Activated CD4-positive, alpha-beta T cell treated with anti-CD3 and anti-CD28 coated beads, Interleukin-2, amount 50 U/mL, for 4 hours (primary cell): ENCODE measurements around the gene PTPRG.

Source experiments
- DNase-seq, 2 experiments: peaks; one replicate each; pipeline ENCODE4 v3.0.0-alpha.2; 2020

PTPRG gene

DNA sequence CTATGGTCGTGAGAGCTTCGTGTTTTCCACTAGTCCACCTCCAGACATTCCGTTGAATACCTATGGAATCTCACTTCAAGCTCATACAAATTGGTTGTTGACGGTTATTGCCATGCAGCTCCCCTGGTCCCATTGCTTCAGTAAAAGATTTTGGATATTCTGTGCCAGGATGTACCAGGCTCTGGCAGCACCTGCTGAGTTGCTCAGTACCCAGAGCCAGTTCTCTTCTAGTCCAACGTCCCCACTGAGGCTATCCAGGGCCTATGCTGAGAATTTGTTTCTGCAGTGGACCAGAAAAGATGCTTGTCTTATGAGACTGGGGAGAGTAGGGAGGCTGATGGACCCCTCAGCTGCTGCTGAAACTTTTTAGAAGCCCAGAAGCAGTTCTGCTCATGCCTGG is 533.1 kb downstream of the PTPRG start:
- no peak for DNase-seq

DNA sequence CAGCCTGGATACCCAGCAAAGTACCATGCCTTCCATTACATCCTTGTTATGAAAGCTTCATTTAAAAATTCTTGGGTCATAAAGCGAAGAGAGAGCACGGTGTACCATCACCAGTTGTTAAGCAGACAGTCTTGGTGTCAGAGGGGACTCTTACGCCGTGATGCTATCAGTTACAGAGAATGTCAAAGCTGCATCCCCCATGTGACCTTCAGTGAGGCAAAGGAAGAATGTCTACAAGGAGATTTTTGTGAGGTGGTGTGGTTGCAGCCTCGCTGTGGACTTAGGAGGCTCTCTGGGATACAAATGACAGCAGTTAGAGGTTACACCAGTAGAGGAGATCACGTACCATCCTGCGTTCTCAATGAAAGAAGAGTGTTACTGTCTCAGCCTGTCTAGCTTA is 533.7 kb downstream of the PTPRG start:
- no peak for DNase-seq

DNA sequence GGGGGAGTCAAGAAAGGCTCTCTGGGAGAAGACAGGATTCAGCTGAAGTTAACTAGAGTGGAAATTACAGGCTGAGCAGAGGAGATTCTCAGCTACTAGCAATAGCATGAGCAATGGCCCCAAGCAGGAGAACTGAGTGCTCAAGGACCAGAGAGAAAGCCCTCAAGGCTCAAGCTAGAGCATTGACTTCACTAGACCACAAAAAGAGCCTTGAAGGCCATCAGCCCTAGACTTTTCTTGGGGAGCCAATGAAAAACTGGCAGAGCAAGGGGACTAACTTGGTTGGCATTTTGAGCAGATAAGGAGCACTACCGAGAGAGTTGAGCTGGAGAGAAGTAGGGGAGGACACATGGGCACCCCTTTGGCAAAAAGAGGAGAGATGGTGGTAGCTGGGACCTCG is 534.4 kb downstream of the PTPRG start:
- no peak for DNase-seq

DNA sequence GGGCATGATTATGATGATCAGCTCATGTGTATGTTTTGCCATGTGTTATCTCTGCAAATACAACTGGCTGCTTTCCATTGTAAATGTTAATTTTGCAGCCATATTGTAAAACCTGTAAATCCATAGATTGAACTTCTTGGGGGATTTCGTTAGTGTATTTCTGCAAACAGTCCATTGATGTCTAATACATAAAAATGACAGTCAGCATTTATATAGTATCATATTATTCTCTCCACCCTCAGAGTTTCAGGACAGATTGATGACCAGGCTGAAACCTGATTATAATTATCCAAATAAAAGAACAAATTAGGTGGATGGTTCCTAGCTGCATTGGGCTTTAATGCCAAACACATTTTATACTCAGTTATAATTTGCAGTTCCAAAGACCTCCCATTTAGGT is 535.1 kb downstream of the PTPRG start:
- no peak for DNase-seq

DNA sequence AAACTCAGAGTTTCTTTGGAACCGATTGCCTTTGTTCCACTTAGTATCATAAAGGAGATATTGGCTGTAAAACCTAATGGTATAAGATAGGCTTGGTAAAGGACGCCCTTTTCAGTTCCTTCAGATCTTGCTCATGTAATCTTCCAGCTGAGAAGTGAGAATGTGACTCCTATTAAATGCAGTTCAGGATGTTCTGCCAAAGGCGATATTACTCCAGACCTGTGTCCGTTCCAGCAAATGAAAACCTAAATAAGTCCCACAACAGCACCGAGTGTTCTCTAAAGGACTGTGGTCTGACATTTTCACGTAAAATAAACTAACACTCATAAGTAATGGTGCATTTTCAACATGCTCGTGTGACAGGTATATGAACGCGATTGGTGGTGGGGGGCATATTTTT is 535.8 kb downstream of the PTPRG start:
- DNase-seq = no peak

DNA sequence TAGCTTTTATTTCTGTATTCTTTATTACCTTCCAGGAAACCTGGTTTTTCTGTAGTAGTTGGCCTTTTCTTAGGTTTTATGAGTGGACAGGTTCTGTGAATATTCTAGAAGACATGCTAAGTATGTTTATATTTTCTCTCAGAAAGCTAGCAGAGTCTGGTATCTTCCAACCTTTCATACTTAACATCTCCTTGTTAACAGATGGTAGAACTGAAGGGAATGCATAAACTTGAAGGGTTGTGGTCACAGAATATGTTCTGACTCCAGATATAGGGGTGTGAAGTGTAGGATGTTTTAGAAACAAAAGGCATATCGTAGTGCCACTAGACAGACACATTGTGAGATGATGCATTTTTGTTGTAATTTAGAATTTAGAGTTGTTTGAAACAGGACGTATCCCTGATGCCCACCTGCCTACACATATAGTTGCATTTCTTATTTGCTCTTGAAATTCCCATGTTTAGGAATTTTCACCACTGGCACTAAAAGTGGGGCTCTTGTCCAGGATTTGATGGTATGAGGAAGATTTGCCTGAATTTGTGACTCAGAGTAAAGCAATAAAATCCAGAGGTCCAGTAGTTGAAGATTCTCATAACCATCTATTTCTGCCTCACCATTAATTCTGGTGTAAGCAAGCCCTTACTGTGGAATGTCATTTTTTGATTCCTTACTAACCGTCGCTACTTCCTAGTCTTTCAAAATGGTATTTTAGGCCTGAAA is 537.4 kb downstream of the PTPRG start:
- DNase-seq = no peak

DNA sequence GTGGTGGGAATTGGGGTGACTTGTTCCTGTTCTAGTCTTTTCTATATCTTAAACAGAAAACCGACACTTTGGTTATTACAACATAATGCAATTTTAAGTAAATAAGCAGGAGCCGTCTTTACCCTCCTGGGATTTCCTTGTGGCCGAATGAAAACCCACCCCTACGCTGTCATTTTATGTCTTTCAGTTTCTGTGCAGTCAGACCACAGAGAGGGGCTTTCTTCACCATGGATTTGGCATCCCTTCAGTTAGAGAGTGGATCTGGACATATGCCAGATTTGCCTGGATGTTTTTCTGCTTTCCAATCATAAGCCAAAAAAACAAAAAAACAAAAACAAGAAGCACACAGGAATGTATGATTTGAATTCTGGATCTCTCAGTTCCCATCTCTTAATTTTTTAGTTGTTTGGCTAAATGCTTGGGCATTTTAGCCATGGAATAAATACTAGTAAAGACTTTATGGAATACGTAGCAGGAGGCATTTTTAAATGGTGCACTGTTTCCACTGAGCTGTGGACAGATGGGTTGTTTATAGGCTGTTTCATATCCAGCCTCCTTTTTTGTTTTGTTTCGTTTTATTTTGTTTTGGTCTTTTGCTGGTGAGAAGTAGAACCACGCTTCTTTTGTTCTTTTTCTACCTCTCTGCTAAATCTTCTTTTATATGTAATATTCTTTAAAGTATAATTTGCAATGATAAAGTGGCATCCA is 539.1 kb downstream of the PTPRG start:
- no peak for DNase-seq

DNA sequence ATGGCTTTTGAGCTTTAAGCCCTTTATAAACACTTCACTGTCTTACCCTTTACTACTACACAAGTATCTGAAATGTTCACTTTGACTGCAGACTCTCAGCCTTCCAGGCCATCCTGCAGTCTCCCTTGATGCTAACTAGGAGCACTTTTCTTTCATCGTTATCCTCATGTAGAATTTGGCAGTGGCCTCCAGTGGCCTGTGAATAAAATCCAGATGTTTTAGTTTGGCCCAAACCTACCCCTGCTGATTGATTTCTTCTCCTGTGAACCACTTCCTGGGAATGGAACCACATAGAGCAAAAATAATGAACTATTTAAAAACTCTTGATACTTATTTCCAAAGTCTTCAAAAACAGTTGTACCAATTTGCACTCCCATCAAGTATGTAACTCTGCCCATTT is 540.1 kb downstream of the PTPRG start:
- DNase-seq = no peak

DNA sequence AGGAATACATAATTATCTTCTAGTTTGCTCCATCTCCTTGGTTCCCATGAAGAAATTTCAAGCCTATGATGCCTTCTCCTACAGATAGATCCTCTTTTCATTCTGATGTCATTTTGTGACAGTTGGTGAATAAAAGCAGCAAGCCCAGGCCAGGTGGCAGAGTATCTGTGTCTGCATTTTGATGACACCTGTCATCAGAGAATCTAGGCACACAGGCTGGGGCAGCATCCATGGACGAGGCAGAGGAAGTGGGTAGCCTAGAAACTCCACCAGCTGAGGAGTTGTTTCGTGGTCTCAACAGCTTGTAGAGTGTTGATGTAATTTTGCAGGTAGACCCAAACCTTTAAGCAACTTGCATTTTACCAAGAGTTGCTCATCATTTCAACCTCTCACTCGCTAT is 542.2 kb downstream of the PTPRG start:
- DNase-seq = no peak

DNA sequence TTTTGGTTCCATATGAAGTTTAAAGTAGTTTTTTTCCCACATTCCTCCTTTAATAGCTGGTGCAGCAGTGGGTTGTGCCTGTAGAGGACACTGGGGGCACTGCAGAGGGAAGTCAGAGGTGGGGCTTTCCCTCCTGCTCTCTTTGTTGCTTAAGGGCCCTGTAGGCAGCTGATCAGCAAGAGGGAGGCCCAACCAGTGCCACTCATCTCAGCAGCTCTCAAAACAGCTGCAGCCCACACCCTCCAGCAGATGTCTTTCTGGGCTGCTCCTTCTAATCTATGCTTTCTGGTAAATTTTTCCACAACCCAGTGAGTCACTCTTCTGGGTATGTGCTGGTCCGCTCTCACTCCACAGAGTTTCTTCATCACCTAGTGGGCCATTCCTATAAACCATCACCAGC is 548.2 kb downstream of the PTPRG start:
- no peak for DNase-seq

DNA sequence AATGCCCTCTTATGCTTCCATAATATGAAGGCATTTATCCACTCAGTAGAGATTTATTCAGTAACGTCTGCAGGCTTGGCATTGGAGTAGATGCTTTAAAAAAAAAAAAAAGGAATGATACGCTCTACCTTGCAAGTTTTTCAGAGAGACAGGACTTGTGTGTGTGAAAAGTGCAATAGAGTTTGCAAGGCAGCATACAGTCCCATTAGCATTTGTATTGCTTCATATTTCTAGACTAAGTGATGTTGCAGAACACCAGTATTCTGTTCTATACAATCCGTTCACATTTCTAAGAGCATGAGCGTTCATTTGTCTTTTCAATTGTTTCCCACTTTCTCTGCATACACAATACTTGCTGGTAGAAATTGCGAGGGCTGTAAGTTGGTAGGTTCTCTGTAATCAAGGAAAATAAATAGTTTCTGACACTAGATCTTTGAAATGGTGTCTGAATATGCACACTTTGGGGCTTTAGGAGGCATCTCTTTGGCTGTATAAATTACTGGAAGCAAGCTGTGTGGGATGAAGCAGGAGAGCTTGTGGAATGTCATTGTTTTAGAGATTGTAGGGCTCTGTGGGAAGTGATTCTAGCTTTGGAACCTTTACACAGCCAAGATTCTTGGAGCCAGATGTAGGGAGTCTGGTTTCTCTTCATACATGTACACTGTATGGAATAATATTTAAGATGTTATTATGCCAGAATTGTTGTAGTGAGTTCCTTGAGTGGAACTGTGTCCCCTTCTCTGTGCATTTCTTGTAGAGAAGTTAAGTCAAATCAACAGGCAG is 549.3 kb downstream of the PTPRG start:
- no peak for DNase-seq

DNA sequence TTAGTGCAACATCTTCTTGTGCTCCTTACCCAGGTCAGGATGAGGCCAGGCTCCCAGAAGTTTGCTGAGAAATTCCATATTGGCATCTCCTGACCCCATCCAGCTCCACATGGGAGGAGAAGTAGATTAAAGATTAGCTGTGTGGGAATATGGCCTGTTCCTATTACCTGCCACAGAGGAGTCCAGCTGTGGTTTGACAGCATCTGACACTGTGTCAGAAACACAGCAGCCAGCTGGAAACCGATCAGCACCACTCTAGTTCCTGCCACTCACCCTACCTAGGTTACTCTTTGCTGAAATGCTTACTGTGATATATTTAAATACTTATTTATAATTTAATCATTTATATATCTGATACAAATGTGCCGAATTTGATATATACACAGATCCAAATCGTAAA is 551.7 kb downstream of the PTPRG start:
- no peak for DNase-seq

DNA sequence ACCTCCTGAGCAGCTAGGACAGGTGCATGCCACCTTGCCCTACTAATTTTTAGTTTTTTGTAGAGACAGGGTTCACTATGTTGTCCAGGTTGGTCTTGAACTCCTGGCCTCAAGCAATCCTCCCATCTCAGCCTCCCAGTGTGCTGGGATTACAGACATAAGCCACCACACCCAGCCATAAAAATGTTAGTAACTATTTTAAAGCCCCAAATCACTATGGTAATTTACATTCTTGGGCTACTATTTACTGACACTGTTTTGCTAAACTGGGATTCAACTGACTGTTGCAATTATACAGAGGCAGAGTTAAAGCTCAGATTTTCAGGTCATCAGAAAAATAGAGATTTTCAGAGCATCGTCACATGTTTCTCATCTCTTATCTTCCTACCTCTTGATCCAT is 553.4 kb downstream of the PTPRG start:
- DNase-seq = no peak

DNA sequence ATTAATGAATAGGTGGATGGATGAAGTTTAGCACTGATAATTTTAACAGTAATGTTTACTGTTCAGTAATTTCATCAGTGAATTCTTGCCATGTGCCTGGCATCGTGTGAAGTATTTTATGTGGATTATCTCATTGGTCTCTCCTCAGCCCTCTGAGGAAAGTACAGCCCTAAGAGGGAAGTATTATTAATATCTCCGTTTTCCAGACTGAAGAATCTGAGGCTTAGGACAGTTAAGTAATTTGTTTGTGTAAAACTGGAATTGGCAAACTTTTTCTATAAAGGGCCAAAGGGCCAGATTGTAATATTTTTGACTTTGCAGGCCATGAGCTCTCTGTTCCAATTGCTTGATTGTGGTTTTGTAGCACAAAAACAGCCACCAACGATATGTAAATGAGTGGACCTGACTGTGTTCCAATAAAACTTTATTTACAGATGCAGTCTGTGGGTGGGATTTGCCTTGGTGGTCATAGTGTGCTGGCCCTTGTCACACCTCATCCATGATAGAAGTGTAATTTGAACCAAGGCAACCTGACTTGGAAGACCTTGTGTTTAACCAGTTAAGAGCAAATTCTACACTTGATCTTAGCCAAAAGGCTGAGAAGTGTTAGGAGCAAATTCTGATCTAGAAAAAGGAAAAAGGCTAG is 556.7 kb downstream of the PTPRG start:
- no peak for DNase-seq

DNA sequence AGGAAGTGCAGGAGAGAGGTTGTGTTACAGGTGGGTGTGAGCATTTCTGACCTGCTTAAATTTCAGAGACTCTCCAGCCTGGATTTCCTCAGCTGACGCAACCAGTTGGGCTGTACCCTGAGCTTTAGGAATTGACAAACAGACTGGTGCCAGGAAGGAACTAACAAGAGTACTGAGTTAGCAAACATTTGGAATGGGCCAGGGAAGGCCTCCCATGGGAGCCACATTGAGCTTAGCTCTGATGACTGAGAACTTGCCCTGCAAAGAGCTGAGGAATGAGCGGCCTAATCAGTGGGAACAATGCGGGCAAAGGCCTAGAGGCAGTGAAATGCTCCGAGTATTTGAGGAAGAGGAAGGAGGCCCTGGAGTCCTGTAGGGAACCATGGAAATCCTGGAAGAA is 557.8 kb downstream of the PTPRG start:
- no peak for DNase-seq

DNA sequence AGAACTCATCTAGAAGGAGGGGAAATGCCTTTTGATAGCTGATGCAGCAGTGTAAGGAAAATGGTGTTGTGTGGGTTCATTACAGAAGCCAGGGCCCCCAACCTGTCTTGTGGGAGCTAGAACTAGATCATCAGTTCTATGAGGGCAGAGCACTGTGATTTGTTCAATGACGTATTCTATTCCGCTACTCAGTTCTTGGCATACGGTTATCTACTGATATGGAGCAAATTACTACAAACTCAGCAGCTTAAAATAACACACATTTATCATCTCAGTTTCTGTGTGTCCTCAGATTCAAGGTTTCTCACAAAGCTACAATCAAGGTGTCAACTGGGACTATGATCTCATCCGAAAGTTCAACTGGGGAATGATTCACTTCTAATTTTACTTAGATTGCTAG is 561.4 kb downstream of the PTPRG start:
- no peak for DNase-seq

DNA sequence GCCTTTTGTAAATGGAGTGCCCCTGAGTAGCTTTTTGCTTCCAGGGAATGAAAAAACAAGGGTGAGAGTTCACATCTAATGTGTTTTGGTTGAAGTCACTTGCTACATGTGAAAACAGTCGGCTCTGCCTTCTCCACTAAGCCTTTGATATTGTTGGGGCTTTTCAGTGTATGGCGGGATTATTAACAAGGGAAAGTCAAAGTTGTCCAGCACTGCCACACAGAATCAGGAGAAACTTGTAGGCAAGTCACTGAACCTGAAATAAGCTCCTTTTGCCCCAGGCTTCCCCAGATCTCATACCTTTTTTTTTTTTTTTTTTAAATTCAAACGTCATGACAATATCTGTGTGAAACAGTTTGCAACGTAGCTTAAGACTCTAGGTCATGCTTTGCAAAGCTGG is 564.0 kb downstream of the PTPRG start:
- no peak for DNase-seq

DNA sequence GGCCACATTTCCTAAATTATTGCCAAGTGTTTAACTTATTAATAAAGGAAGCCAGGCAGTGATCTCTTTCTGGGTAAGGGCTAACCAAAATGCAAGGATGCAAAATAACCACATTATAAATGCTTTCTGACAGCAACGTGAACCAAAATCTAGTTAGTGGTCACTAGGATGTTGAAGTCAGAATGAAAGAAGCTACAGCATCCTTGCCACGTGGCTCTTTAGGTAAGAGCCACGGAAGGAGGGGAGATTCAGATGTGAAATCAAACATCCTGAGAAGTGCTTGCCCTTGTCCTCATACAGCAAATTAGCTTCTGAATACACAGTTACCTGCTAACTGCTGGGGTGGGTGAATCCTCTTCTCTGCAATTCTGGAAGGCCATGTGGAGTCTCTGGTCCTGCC is 565.7 kb downstream of the PTPRG start:
- DNase-seq = no peak

DNA sequence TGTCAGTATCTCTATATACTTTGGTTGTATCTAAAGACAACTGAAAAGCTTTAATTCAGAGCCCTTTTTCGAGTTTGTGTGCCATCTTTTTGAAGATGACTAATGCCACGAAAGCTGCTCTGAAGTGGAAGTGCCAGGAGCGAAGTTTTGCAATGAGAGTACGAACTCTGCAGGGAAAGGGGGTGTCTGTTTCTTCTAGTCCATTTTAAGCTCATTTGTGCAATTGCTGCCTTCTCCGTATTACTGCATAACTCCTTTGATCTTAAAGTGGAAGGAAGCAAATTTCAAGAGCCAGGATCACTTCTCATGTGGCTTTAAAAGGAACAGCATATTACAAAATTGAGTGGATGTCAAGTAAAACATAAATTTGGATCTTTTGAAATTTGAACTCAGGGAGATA is 566.7 kb downstream of the PTPRG start:
- DNase-seq = no peak

DNA sequence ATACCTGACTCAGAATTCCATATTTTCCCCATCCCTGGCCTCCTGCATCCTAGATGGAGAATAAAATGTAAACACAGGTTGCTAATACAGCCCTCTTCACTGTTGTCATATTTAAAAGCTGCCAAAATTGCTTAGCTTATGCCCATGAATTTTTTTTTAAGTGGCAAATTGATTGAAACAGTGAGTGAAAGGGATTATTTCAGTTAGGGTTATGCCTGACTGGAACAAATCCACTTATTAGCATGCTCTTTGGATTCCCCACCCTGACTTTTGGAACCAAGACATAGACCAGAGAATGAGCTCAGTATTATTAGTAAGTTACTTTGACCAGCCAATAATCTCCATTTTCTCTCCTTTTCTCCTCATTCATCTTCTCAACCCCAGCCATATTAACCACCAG is 567.3 kb downstream of the PTPRG start:
- no peak for DNase-seq

DNA sequence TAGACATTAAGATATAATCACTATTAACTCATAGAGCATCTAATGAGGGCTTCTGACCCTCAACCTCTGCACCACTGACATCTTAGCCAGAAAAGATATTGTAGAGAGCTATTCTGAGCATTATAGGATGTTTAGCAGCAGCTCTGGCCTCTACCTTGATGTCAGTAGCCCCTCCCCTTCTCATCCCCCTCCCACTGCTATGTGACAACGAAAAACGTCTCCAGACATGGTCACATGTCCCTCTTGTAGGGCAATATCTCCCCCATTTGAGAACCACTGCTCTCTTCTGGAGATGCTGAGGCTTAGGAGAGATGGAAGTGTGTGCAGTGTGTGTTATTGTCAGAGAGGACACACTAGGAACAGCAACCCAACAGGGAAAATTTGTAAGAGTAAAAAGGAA is 569.7 kb downstream of the PTPRG start:
- DNase-seq = no peak

DNA sequence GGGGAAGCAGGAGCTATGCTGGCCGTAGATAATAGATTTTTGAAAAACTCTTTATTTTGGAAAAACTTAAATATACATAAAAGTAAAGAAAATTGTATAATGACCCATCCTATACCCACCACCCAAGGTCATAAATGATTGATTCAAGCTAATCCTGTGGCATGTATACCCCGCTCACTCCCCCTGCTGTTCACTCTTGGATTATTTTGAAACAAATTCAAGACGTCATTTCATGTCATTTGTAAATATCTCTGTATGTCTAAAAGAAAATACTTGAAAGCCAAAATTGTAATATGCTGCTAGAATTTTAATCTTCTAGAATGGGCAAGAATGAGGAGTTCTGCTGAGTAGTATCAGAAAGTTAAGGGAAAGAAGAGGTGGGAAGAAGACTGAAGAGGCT is 570.2 kb downstream of the PTPRG start:
- no peak for DNase-seq

DNA sequence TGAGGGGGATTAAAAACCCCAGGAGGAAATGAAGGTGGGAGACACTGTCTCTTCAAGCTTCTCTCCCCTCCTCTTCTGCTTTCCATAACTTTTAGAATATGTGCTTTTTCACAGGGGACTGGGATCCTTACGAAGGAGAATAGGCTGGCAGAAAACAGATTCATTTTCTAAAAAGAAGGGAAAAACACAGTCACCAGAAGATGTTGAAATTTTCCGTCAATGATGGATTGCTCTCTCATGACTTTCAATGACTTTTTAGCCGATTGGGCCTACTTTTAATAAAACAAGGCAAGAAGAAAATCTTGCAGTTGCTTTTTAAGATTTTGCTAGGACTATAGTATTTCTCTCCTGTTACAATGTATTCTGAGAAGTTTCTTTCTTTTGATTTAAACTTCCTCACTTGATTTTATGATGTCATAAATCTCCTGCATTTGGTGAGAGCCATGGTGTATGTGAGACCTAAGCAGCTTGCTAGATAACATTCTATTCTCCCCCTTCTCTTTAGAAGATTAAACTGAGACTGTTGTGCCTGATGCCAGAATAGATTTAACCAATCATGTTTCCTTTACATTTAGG is 570.7 kb downstream of the PTPRG start:
- no peak for DNase-seq
